ENCODE data around the gene ELMO2.
A peak's percentile ranks its signal among the peaks of the same experiment; 100 is the strongest.

Gene ELMO2

GRCh38 chr20:46400828-46401477 lies 5.5 kb downstream of the ELMO2 start:
- H3K4me1 ChIP-seq (ENCODE audit: control insufficient read depth in 1 of 2, insufficient read depth in 2 of 2, low read length in 2 of 2), result peaks cover 6 to 10% of the 10 kb centered on the region in 2 experiments
- peaks cover 14% of the 10 kb centered on the region for H3K79me2 ChIP-seq (ENCODE audit: control insufficient read depth, insufficient read depth, low read length, poor library complexity)
- H3K9me3 ChIP-seq (ENCODE audit: insufficient read depth, low read depth, low read length), result no peaks in the 10 kb centered on the region
- no peak overlapping the region for H2BK5ac ChIP-seq (ENCODE audit: low read depth, low read length, poor library complexity)
- H4K8ac ChIP-seq (ENCODE audit: low read depth, low read length), result no peak overlapping the region
- H2AFZ ChIP-seq (ENCODE audit: insufficient read depth, low read length, poor library complexity), result no peak overlapping the region
- H3K18ac ChIP-seq (ENCODE audit: low read length), result no peak overlapping the region
- no CpG with 5 or more reads among the region's 6 CpGs for WGBS (ENCODE audit: extremely low coverage, insufficient coverage, insufficient read length)
- no peak overlapping the region for H2BK120ac ChIP-seq (ENCODE audit: insufficient read depth, low read length, poor library complexity)
- no peak overlapping the region for H3K9ac ChIP-seq (ENCODE audit: low read length)
- H4K12ac ChIP-seq (ENCODE audit: low read depth, low read length), result no peak overlapping the region
- H3K27me3 ChIP-seq (ENCODE audit: insufficient read depth, low read length), result no peaks in the 10 kb centered on the region
- H3K14ac ChIP-seq (ENCODE audit: low read length), result no peak overlapping the region
- no peak overlapping the region for H2AK5ac ChIP-seq (ENCODE audit: low read length)
- no peak for DNase-seq
- no peak overlapping the region for H2BK12ac ChIP-seq (ENCODE audit: low read length)
- peak overlapping the region; percentile 20 for H3K4me2 ChIP-seq (ENCODE audit: low read length)
- no peak overlapping the region for H3K4me3 ChIP-seq (ENCODE audit: low read depth, low read length)
- H3K36me3 ChIP-seq (ENCODE audit: control insufficient read depth in 1 of 2, insufficient read depth in 2 of 2, low read length in 2 of 2), result peaks cover 4 to 11% of the 10 kb centered on the region in 2 experiments
- H3K4ac ChIP-seq (ENCODE audit: low read depth, low read length), result peak overlapping the region; percentile 41
- H4K91ac ChIP-seq (ENCODE audit: low read depth, low read length), result no peak overlapping the region
- H3K79me1 ChIP-seq (ENCODE audit: low read length), result peaks cover 2% of the 10 kb centered on the region
- H3K23ac ChIP-seq (ENCODE audit: low read length), result no peak overlapping the region
- no peak overlapping the region for H3K27ac ChIP-seq (ENCODE audit: low read depth, low read length)

GRCh38 chr20:46400253-46400652 lies 6.2 kb downstream of the ELMO2 start:
- H3K79me2 ChIP-seq (ENCODE audit: control insufficient read depth, insufficient read depth, low read length, poor library complexity), result peaks cover 9% of the 10 kb centered on the region
- H3K4me3 ChIP-seq (ENCODE audit: low read depth, low read length), result no peak overlapping the region
- no peak overlapping the region for H3K18ac ChIP-seq (ENCODE audit: low read length)
- peaks cover 4 to 13% of the 10 kb centered on the region in 2 experiments for H3K36me3 ChIP-seq (ENCODE audit: control insufficient read depth in 1 of 2, insufficient read depth in 2 of 2, low read length in 2 of 2)
- no peak overlapping the region for H4K8ac ChIP-seq (ENCODE audit: low read depth, low read length)
- no peak overlapping the region for H3K27ac ChIP-seq (ENCODE audit: low read depth, low read length)
- H3K23ac ChIP-seq (ENCODE audit: low read length), result no peak overlapping the region
- no peak overlapping the region for H2AK5ac ChIP-seq (ENCODE audit: low read length)
- H4K12ac ChIP-seq (ENCODE audit: low read depth, low read length), result no peak overlapping the region
- no CpG with 5 or more reads among the region's 4 CpGs for WGBS (ENCODE audit: extremely low coverage, insufficient coverage, insufficient read length)
- H2BK12ac ChIP-seq (ENCODE audit: low read length), result no peak overlapping the region
- no peak overlapping the region for H2AFZ ChIP-seq (ENCODE audit: insufficient read depth, low read length, poor library complexity)
- H3K4me2 ChIP-seq (ENCODE audit: low read length), result peak overlapping the region; percentile 20
- no peak overlapping the region for H3K4ac ChIP-seq (ENCODE audit: low read depth, low read length)
- H3K27me3 ChIP-seq (ENCODE audit: insufficient read depth, low read length), result no peaks in the 10 kb centered on the region
- no peaks in the 10 kb centered on the region for H3K9me3 ChIP-seq (ENCODE audit: insufficient read depth, low read depth, low read length)
- DNase-seq, result peak in 1 of 2 donors; percentile 39
- H2BK120ac ChIP-seq (ENCODE audit: insufficient read depth, low read length, poor library complexity), result no peak overlapping the region
- no peak overlapping the region for H3K9ac ChIP-seq (ENCODE audit: low read length)
- no peaks in the 10 kb centered on the region for H3K79me1 ChIP-seq (ENCODE audit: low read length)
- H4K91ac ChIP-seq (ENCODE audit: low read depth, low read length), result no peak overlapping the region
- no peak overlapping the region for H2BK5ac ChIP-seq (ENCODE audit: low read depth, low read length, poor library complexity)
- H3K14ac ChIP-seq (ENCODE audit: low read length), result no peak overlapping the region
- peaks cover 4 to 8% of the 10 kb centered on the region in 2 experiments for H3K4me1 ChIP-seq (ENCODE audit: control insufficient read depth in 1 of 2, insufficient read depth in 2 of 2, low read length in 2 of 2)

- Histone ChIP-seq H3K27me3 (ENCODE audit: insufficient read depth, low read length) (no peaks in the 10 kb centered on the region), H3K18ac (ENCODE audit: low read length) (no peak overlapping the region), H2BK120ac (ENCODE audit: insufficient read depth, low read length, poor library complexity) (no peak overlapping the region), H3K79me2 (ENCODE audit: control insufficient read depth, insufficient read depth, low read length, poor library complexity) (peaks cover 6% of the 10 kb centered on the region), H2BK5ac (ENCODE audit: low read depth, low read length, poor library complexity) (no peak overlapping the region), H4K12ac (ENCODE audit: low read depth, low read length) (no peak overlapping the region), H4K8ac (ENCODE audit: low read depth, low read length) (no peak overlapping the region), H4K91ac (ENCODE audit: low read depth, low read length) (no peak overlapping the region), H2BK12ac (ENCODE audit: low read length) (no peak overlapping the region), H3K9ac (ENCODE audit: low read length) (no peak overlapping the region), H3K4me1 (ENCODE audit: control insufficient read depth in 1 of 2, insufficient read depth in 2 of 2, low read length in 2 of 2) (peaks cover 3 to 6% of the 10 kb centered on the region in 2 experiments), H3K23ac (ENCODE audit: low read length) (no peak overlapping the region), H3K27ac (ENCODE audit: low read depth, low read length) (no peak overlapping the region), H3K4me3 (ENCODE audit: low read depth, low read length) (no peak overlapping the region), H3K14ac (ENCODE audit: low read length) (no peak overlapping the region), H3K4ac (ENCODE audit: low read depth, low read length) (peak overlapping the region; percentile 49), H3K36me3 (ENCODE audit: control insufficient read depth in 1 of 2, insufficient read depth in 2 of 2, low read length in 2 of 2) (peaks cover 7 to 17% of the 10 kb centered on the region in 2 experiments), H3K9me3 (ENCODE audit: insufficient read depth, low read depth, low read length) (no peaks in the 10 kb centered on the region), H3K79me1 (ENCODE audit: low read length) (no peaks in the 10 kb centered on the region), H2AFZ (ENCODE audit: insufficient read depth, low read length, poor library complexity) (no peak overlapping the region), H2AK5ac (ENCODE audit: low read length) (no peak overlapping the region), H3K4me2 (ENCODE audit: low read length) (no peak overlapping the region)
- DNase-seq, result no peak
- WGBS (ENCODE audit: extremely low coverage, insufficient coverage, insufficient read length), result no CpG with 5 or more reads among the region's 3 CpGs
Observed at GRCh38 chr20:46399401-46399800, 7.0 kb downstream of the ELMO2 start.

- Histone ChIP-seq H2BK12ac (ENCODE audit: low read length) (no peak overlapping the region), H3K4me2 (ENCODE audit: low read length) (no peak overlapping the region), H3K79me2 (ENCODE audit: control insufficient read depth, insufficient read depth, low read length, poor library complexity) (peaks cover 6% of the 10 kb centered on the region), H3K79me1 (ENCODE audit: low read length) (no peaks in the 10 kb centered on the region), H3K36me3 (ENCODE audit: control insufficient read depth in 1 of 2, insufficient read depth in 2 of 2, low read length in 2 of 2) (peaks cover 11 to 21% of the 10 kb centered on the region in 2 experiments), H2AK5ac (ENCODE audit: low read length) (no peak overlapping the region), H3K27ac (ENCODE audit: low read depth, low read length) (no peak overlapping the region), H3K23ac (ENCODE audit: low read length) (no peak overlapping the region), H3K4me1 (ENCODE audit: control insufficient read depth in 1 of 2, insufficient read depth in 2 of 2, low read length in 2 of 2) (peaks cover 3 to 6% of the 10 kb centered on the region in 2 experiments), H3K27me3 (ENCODE audit: insufficient read depth, low read length) (no peaks in the 10 kb centered on the region), H2BK5ac (ENCODE audit: low read depth, low read length, poor library complexity) (no peak overlapping the region), H3K18ac (ENCODE audit: low read length) (no peak overlapping the region), H3K9me3 (ENCODE audit: insufficient read depth, low read depth, low read length) (no peaks in the 10 kb centered on the region), H3K9ac (ENCODE audit: low read length) (no peak overlapping the region), H4K8ac (ENCODE audit: low read depth, low read length) (no peak overlapping the region), H4K91ac (ENCODE audit: low read depth, low read length) (no peak overlapping the region), H2BK120ac (ENCODE audit: insufficient read depth, low read length, poor library complexity) (no peak overlapping the region), H3K4ac (ENCODE audit: low read depth, low read length) (no peak overlapping the region), H4K12ac (ENCODE audit: low read depth, low read length) (no peak overlapping the region), H3K14ac (ENCODE audit: low read length) (no peak overlapping the region), H3K4me3 (ENCODE audit: low read depth, low read length) (no peak overlapping the region), H2AFZ (ENCODE audit: insufficient read depth, low read length, poor library complexity) (no peak overlapping the region)
- no CpG with 5 or more reads among the region's 3 CpGs for WGBS (ENCODE audit: extremely low coverage, insufficient coverage, insufficient read length)
- no peak for DNase-seq
Observed at GRCh38 chr20:46398963-46399362, 7.5 kb downstream of the ELMO2 start.

All from trophoblast cell (in vitro differentiated cells and primary cell).